DMS53 treated with DMSO at 0.1 percent for 48 hours (cell line): Measurements from ENCODE around the gene COL6A3.

Experiments
- DNase-seq: peaks from one replicate; lab custom pipeline; 2025; ENCODE audit not compliant: unreplicated experiment; lab: John Stamatoyannopoulos, UW

COL6A3 gene, protein sequence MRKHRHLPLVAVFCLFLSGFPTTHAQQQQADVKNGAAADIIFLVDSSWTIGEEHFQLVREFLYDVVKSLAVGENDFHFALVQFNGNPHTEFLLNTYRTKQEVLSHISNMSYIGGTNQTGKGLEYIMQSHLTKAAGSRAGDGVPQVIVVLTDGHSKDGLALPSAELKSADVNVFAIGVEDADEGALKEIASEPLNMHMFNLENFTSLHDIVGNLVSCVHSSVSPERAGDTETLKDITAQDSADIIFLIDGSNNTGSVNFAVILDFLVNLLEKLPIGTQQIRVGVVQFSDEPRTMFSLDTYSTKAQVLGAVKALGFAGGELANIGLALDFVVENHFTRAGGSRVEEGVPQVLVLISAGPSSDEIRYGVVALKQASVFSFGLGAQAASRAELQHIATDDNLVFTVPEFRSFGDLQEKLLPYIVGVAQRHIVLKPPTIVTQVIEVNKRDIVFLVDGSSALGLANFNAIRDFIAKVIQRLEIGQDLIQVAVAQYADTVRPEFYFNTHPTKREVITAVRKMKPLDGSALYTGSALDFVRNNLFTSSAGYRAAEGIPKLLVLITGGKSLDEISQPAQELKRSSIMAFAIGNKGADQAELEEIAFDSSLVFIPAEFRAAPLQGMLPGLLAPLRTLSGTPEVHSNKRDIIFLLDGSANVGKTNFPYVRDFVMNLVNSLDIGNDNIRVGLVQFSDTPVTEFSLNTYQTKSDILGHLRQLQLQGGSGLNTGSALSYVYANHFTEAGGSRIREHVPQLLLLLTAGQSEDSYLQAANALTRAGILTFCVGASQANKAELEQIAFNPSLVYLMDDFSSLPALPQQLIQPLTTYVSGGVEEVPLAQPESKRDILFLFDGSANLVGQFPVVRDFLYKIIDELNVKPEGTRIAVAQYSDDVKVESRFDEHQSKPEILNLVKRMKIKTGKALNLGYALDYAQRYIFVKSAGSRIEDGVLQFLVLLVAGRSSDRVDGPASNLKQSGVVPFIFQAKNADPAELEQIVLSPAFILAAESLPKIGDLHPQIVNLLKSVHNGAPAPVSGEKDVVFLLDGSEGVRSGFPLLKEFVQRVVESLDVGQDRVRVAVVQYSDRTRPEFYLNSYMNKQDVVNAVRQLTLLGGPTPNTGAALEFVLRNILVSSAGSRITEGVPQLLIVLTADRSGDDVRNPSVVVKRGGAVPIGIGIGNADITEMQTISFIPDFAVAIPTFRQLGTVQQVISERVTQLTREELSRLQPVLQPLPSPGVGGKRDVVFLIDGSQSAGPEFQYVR (N-terminal part only)

DNA sequence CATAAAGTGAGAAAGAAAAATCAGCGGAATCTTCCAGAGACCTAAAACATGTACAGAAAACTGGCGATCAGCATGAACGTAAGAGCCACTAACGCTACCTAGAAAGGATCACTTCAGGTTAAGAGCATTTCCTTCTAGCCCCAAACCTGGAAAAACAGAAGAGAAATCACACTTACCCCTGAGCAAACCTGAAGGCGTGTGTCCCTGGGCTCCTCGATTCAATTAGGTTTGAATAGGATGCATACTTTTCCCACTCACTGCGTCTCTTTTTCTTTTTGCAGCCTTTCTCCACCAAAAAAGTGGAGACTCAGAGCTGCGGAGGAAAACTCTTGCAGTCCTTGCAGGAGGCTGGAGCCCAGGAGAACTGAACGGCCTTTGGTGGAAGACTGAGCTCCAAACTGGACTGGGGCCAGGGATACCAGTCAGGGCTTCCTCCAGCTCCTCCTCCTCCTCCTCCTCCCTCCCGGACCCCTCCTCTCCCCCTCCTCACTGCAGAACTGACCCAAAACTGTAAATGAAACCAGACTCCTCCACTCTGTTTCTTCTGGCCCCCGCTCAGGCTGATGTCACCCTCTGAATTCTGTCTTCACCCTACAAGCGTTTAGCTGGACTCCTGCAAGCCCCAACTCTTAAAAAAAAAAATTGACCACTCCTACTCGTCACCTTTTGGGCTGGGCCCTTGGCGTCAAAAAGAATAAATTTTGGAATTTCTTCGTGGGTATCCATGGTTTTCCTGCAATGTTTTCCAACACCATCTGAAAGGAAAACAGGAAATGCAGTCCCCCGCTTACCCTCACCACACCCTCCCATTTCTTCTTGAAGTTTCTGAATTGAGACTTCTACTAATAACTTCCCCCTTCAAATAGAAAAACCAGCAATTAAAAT lies at the start of gene COL6A3:
COL6A3 (minus strand) TSS at position 388 of the 885 bp plus-strand sequence. CDS start 17,347 bp downstream, outside the sequence.
- DNase-seq: no peak

DNA sequence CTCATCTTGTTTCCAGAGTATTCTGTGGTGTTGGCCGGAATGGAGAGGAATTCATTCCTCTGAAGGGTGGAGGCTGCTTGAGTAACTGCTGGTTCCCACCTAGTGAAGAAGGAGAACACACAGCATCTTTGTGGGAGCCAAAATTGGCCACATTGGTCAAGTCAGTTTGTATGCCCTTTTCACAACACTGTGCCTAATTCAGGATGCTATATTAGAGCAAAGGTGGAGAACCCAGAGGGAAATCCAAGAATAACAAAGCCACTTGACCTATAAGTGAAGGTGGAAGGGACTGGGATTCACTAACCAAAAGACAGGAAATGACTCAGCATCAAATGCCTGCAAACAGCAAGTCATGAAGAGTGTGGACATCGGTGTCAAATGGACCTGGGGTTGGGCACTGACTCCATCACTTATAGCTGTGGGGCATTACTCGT lies 45.8 kb upstream of the COL6A3 start:
- DNase-seq: peak; percentile 79

- DNase-seq: no peak
Observed at GRCh38 chr2:237459226-237459625, 45.3 kb upstream of the COL6A3 start.

DNA sequence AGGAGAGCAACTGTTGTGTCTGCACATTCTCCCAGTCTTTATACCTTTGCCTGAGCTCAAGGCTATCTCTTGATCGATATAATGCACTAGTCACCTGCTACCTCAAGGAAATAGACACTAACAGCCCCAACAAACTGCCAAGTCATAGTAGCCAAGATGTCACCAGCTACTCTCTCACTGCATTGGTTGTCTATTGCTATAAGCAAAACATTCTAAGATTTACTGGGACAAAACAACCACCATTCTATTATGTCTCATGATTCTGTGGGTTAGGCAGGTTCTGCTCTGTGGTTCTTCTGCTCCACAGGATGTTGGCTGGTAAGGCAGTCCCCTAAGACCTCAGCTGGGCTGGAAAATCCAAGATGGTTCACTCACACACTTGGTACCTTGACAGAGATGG lies 44.6 kb upstream of the COL6A3 start:
- DNase-seq: no peak

DNA sequence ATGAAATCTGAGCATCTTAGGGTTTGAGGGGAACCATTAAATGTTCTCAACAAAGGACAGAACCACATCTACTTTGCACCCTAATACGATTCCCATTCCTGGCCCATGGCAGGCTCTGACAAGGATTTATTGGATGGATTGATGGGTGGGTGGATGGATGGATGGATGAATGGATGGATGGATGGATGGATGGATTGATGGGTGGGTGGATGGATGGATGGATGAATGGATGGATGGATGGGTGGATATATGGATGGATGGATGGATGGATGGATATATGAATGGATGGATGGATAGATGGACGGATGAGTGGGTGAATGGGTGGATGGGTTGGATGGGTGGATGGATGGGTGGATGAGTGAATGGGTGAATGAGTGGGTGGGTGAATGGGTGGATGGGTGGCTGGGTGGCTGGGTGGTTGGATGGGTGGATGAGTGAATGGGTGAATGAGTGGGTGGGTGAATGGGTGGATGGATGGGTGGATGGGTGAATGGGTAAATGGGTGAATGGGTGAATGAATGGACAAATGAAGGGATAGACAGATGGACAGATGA lies 43.5 kb upstream of the COL6A3 start:
- no peak for DNase-seq

DNA sequence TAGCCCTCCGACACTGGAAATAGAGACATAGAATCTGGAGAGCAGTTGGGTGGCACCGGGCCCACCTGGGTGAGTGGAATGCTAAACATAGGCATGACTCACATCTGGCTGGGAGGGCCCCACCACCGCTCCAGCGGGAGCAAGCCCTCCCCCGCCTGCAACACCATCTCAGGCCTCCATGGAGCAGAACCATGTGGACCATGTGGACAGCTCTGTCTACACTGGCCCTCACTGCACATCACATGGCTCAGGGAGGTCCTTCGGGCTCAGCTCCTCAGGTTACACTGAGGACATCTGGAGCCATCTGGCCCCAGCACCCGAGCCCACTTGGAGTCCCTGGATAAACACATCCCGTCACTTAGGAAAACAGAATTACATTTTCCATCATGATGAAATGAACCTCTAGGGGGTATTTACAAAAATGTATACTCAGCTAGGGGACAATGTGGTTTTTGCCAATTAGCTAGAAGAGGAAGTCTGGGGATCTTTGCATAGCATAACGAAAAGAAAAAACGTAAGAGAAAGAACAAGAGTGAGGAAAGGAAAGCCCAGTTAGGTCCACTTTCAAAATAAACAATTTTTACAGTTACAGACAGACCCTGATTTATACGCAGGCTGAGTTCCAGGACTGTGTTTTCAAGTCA lies 42.4 kb upstream of the COL6A3 start:
- DNase-seq: peak; percentile 67

DNA sequence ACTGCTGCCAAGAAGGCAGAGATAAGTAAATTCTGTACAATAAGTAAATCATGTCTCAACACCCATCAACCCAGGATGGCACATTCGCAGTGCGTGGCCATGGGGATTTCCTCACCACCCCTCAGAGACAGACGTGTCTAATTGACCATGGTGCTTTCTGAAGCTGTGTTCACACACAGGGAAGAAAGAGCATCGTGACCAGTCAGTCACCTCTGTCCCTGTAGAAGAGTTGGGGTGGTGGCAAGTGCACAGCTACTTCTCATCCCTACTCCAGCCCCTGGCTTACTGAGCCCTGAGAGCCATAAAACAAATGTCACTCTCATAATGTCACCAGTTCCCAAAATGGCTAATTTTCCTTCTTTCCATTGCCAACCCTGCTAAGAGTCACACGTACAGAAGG lies 41.8 kb upstream of the COL6A3 start:
- DNase-seq: no peak

- no peak for DNase-seq
Observed at GRCh38 chr2:237453671-237454070, 39.7 kb upstream of the COL6A3 start.

DNA sequence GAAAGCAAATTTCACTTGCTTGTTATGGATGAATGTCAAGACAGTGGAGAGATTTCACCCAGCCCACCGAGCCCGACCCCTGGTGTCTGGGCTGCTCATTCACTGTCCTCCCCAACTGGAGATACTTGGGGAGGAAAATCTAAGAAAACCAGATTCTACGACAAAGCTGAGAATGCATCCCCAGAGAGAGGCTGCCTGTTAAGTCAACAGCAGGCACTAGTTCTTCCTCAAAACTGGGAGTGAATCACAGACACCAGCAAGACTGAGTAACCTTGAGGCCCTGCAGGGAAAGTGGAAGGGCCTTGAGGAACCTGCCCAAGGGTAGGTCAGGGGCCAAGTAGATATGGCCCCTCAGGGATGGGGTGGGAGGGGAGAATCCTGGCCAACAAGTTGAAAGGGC lies 38.9 kb upstream of the COL6A3 start:
- no peak for DNase-seq

DNA sequence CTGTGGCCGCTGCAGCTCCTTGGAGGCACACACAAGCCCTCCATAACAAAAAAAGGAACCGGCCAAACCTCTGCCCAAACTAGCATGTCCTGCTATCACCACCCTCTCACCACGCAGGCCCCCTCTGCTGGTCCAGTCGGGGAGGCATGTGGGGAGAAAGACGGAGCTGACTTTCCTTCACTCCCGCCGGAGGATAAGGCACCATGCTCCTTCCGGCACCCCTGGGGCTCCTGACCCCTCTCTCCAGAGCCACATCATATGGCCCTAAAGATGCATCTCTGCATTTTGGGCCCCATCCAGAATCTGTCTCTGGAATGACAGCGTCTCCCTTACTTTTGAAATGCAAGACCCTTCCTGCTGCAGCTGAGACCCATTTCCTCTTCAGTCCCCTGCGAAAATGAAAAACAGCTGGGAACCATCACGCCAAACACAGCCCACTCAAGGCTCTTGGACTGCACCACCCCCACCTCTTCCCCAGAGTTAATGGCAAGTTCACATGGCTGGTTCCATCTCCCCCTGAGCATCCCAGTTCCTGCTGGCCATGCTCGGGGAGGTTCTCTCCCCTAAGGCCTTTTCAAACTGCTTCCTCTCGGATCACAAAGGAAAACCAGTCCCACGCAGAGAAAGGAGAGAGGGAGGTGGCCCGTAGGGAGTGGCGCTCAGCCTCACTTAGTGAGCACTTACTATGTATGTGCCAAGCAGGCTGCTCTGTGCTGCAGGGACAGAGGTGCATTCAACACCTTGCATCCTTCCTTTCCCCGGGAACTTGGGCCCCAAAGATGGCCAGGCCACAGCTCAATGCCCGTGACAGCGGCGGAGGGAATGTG lies 37.9 kb upstream of the COL6A3 start:
- no peak for DNase-seq

DNA sequence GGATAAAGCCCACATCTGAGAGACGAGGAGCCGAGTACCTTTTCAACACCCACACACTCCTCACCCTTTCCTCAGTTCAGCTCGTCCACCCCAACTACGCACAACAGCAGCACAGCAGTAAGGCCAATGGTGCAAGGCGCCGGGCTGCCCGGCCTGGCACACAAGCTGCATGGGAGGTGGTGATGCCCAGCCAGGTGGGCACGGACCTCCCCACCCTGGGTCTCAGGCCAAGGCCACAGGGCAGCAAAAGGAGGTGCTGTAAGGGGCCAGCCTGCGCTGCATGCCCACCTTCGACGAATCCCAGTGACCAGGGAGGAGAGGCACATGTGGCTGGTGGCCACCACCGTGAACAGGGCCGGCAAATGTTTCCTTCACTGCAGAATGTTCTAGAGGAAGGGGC lies 36.6 kb upstream of the COL6A3 start:
- DNase-seq: no peak

GRCh38 chr2:237450108-237450507 lies 36.1 kb upstream of the COL6A3 start:
- DNase-seq: no peak

- DNase-seq: no peak
Observed at GRCh38 chr2:237449193-237449881, 35.4 kb upstream of the COL6A3 start.

GRCh38 chr2:237448626-237449025 lies 34.7 kb upstream of the COL6A3 start:
- no peak for DNase-seq

- no peak for DNase-seq
Observed at GRCh38 chr2:237448171-237448570, 34.2 kb upstream of the COL6A3 start.

- DNase-seq: no peak
Observed at GRCh38 chr2:237447496-237447895, 33.5 kb upstream of the COL6A3 start.

GRCh38 chr2:237446338-237446665 lies 32.3 kb upstream of the COL6A3 start:
- DNase-seq: no peak
